Measurements from ENCODE around the gene SLC30A2.

- TF ChIP-seq CTCF (CRISPR knock-in tag; IDR thresholded peaks at IDR 0.05): no peak
- no peak for TF ChIP-seq TCF7 (IDR thresholded peaks at IDR 0.05; ENCODE audit: low read depth)
Observed at GRCh38 chr1:25991937-25992688, 53.8 kb downstream of the SLC30A2 start.
